Transverse colon (tissue), 4 donors: ENCODE measurements around the gene TMEM26. TPM values are rescaled to one million over a fixed set of nuclear protein-coding genes. Genes with fewer than 3 reads are reported as not detected.

Source experiments
- DNase-seq: peaks from one replicate; pipeline ENCODE4 v3.0.0-alpha.2; 2019
- H3K27ac ChIP-seq, 4 donors: fragments of 200-600 bp; sonication (generic); 2 replicates each; pipeline ENCODE4 v1.5.1; 2016 to 2018; ENCODE audit warnings: inconsistent platforms in 4 of 4
- H3K27me3 ChIP-seq: fragments of 200-600 bp; sonication (generic); 2 replicates; pipeline ENCODE4 v1.5.1; 2017; ENCODE audit warnings: inconsistent platforms
- H3K36me3 ChIP-seq, 4 donors: fragments of 200-600 bp; sonication (generic); 2 replicates each; pipeline ENCODE4 v1.5.1; 2017 to 2019; ENCODE audit warnings: inconsistent platforms in 4 of 4
- H3K4me1 ChIP-seq, 4 donors: fragments of 200-600 bp; sonication (generic); 2 replicates each; pipeline ENCODE4 v1.5.1; 2017 to 2020; ENCODE audit warnings: inconsistent platforms in 4 of 4
- H3K4me3 ChIP-seq, 4 donors: fragments of 200-600 bp; sonication (generic); 1 replicate in 1 of 4; 2 replicates in 3 of 4; pipeline versions ENCODE4 v1.5.1 to v1.6.1; 2017 to 2019; ENCODE audit warnings: inconsistent platforms in 4 of 4
- H3K9me3 ChIP-seq, 2 donors: fragments of 200-600 bp; sonication (generic); 2 replicates each; pipeline ENCODE4 v1.5.1; 2017 to 2019; ENCODE audit warnings: inconsistent platforms in 2 of 2
- CTCF ChIP-seq, 5 experiments: fragments of 200-600 bp in 3 of 5; fragments of 450-650 bp in 2 of 5; sonication (generic) in 3 of 5; IDR thresholded peaks; 1 replicate in 2 of 5; 2 replicates in 3 of 5; pipeline ENCODE4 v1.5.1; 2016 to 2017; ENCODE audit warnings: antibody characterized with exemption in 5 of 5, inconsistent platforms in 3 of 5, mild to moderate bottlenecking in 2 of 5, moderate library complexity in 1 of 5
- EP300 ChIP-seq: sonication (generic); formaldehyde crosslinking; IDR thresholded peaks from one replicate; pipeline ENCODE4 v1.6.1; 2017; ENCODE audit warnings: antibody characterized with exemption, low read depth
- POLR2A ChIP-seq: fragments of 450-650 bp; IDR thresholded peaks from one replicate; pipeline ENCODE4 v1.6.1; 2016; ENCODE audit warnings: antibody characterized with exemption, mild to moderate bottlenecking, moderate library complexity
- POLR2AphosphoS5 ChIP-seq, 3 donors: sonication (generic); formaldehyde crosslinking; IDR thresholded peaks; one replicate each; pipeline ENCODE4 v1.6.1; 2016; ENCODE audit warnings: antibody characterized with exemption in 3 of 3
- WGBS, 2 donors: methylation state at CpG; one replicate each; pipeline ENCODE4 v1.1.5; 2018; ENCODE audit warnings: low coverage in 1 of 2; 5-methylcytosine and 5-hydroxymethylcytosine counted together
- in situ Hi-C, 4 donors: fragments of 200-750 bp; cut with MboI; loops; one replicate each; pipeline versions ENCODE4 v1.15.0 to v1.15.1; 2017; ENCODE audit warnings: low sequenced_read_pairs in 3 of 4, low pct_ligation_motif_present in 1 of 4, low pct_unique_long_range_greater_than_20kb in 1 of 4
- intact Hi-C: fragments of 100-400 bp; cut with DNase I; formaldehyde crosslinking; loops from one replicate; pipeline ENCODE4 v1.15.1; 2023; ENCODE audit warnings: low total_unique reads
- total RNA-seq, 4 donors: library from RNA; depleted of rRNA; stranded (reverse); fragments of >200 nt; gene quantifications; one replicate each; pipeline ENCODE4 v1.1.0, GENCODE V29; 2016

The TMEM26 gene
- total RNA-seq, 4 donors from 2014 or later = 0.27 to 3.0 (median 1.9) TPM; not detected in 1

GRCh38 chr10:61478621-61479312 lies 25.6 kb upstream of the TMEM26 start:
- H3K9me3 ChIP-seq = no peaks in the 10 kb centered on the region
- H3K4me1 ChIP-seq = no peaks in the 10 kb centered on the region
- intact Hi-C loops = no loop called here
- in situ Hi-C loops = no loop called here
- H3K27me3 ChIP-seq = no peaks in the 10 kb centered on the region
- DNase-seq = no peak
- no peak overlapping the region for H3K27ac ChIP-seq
- H3K36me3 ChIP-seq = no peaks in the 10 kb centered on the region
- 64 to 70% methylated on average over 3 to 4 of the region's 4 CpGs for WGBS, 2 donors
- H3K4me3 ChIP-seq = no peak overlapping the region
- TF ChIP-seq POLR2A (no peak), EP300 (no peak), POLR2AphosphoS5 (IDR thresholded peaks at IDR 0.05) (no peak), CTCF (IDR thresholded peaks at IDR 0.05) (no peak)

- in situ Hi-C loops = no loop called here
- no peak overlapping the region for H3K27ac ChIP-seq
- H3K4me1 ChIP-seq = no peaks in the 10 kb centered on the region
- intact Hi-C loops = no loop called here
- no peaks in the 10 kb centered on the region for H3K36me3 ChIP-seq
- DNase-seq = no peak
- no peaks in the 10 kb centered on the region for H3K9me3 ChIP-seq
- no peak overlapping the region for H3K4me3 ChIP-seq
- 57 to 63% methylated on average over 1 of the region's 1 CpG for WGBS, 2 donors
- no peak for TF ChIP-seq CTCF (IDR thresholded peaks at IDR 0.05)
- TF ChIP-seq POLR2A = no peak
- no peak for TF ChIP-seq POLR2AphosphoS5 (IDR thresholded peaks at IDR 0.05)
- no peak for TF ChIP-seq EP300
- H3K27me3 ChIP-seq = no peaks in the 10 kb centered on the region
Measured at GRCh38 chr10:61477451-61477850, 24.3 kb upstream of the TMEM26 start.

DNA sequence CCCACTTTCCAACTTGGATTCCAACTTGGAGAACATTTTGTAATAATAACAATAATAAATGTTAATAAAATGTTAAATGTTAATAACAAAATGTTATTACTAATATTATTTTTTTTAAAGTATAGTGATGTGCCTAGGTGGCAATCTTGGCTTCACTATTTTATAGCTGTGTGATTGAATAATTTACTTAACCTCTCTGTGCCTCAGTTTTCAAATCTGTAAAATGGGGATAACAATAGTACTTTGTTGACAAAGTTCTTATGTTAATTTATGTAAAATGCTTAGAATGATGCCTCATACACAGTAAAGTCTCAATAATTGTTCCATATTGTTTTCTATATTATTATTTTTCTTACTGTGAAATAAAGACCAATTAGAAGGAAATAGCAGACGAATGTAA lies 23.3 kb upstream of the TMEM26 start:
- WGBS, 2 donors = 67 to 81% methylated on average over 1 of the region's 1 CpG
- no peak for DNase-seq
- H3K9me3 ChIP-seq = no peaks in the 10 kb centered on the region

GRCh38 chr10:61475449-61475873 lies 22.3 kb upstream of the TMEM26 start:
- in situ Hi-C loops = no loop called here

More for the DNA sequence above, 23.3 kb upstream of the TMEM26 start:
- Histone ChIP-seq H3K4me3 (no peak overlapping the region), H3K27me3 (no peaks in the 10 kb centered on the region), H3K4me1 (no peaks in the 10 kb centered on the region), H3K36me3 (no peaks in the 10 kb centered on the region), H3K27ac (no peak overlapping the region)
- TF ChIP-seq POLR2A (no peak), EP300 (no peak), CTCF (IDR thresholded peaks at IDR 0.05) (no peak)
- intact Hi-C loops (no loop called here), in situ Hi-C loops (no loop called here)

More at GRCh38 chr10:61475449-61475873, 22.3 kb upstream of the TMEM26 start:
- intact Hi-C loops = no loop called here
- no peaks in the 10 kb centered on the region for H3K9me3 ChIP-seq
- no peaks in the 10 kb centered on the region for H3K4me1 ChIP-seq
- H3K27me3 ChIP-seq = no peaks in the 10 kb centered on the region
- H3K4me3 ChIP-seq = no peak overlapping the region
- TF ChIP-seq EP300 (no peak), CTCF (IDR thresholded peaks at IDR 0.05) (no peak), POLR2A (no peak), POLR2AphosphoS5 (IDR thresholded peaks at IDR 0.05) (no peak)
- no peaks in the 10 kb centered on the region for H3K36me3 ChIP-seq
- no peak for DNase-seq
- WGBS, 2 donors = 59 to 61% methylated on average over 3 of the region's 3 CpGs
- H3K27ac ChIP-seq = no peak overlapping the region
